NCI-H460 (cell line): ENCODE measurements around the gene ZSCAN12. TPM values are rescaled to one million over a fixed set of nuclear protein-coding genes. Genes with fewer than 3 reads are reported as not detected.

ENCODE experiments used
- DNase-seq: peaks from one replicate; pipeline ENCODE4 v3.0.0-alpha.2; 2016; ENCODE audit warnings: low read depth; ENCODE audit errors: extremely low read depth
- small RNA-seq, 2 experiments: library from RNA; depleted of rRNA; stranded (forward); fragments of <200 nt; gene quantifications; one replicate each; pipeline ENCODE3, GENCODE V24; 2014
- total RNA-seq: library from RNA; depleted of rRNA; stranded (reverse); fragments of >200 nt; shearing (Covaris generic); gene quantifications from 2 replicates; pipeline ENCODE4 v1.2.3, GENCODE V29; 2014; rRNA removed

ZSCAN12 gene
- total RNA-seq, 1 experiment from 2014 or later, result 5.7 TPM

GRCh38 chr6:28334286-28335039 is 65.1 kb downstream of the ZSCAN12 start:
- DNase-seq, result no peak

DNA sequence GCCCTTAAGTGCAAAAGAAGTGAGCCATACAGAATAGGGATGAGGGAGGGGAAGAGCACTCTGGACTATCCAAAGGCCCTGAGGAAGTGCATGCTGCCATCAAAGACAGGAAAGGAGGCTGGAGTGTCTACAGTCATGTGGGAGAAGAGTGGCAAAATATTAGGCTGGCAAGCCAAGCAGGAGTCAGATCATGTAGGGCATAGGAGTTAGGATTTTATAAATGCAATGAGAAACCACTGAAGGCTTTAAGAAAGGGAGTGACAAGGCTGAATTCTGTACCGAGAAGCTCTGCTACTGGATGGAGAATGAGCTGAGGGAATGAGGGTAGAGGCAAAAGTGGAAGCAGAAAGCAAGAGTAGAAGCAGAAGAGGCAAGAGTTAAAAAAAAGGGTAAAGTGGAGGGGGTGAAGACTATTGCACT is 65.9 kb downstream of the ZSCAN12 start:
- no peak for DNase-seq

- DNase-seq, result no peak
Measured at GRCh38 chr6:28333047-28333446, 66.5 kb downstream of the ZSCAN12 start.

DNA sequence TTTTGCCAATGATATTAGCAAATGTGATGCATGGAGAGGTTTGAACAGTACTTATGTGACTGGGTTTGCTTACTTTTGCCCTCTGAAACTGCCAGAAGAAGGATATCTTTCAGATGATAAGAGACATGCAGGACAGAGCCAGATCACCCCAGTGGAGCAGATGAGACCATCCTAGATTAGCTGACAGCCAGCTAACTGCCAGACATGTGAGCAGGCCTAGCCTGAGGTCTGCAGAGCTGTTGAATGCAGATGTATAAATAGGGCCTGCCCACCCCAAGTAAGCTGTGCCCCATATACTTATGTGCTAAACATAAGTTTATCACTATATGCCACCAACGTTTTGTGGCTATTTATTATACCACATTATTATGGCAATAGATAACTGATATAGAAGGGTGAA is 69.5 kb downstream of the ZSCAN12 start:
- no peak for DNase-seq

Small RNA genes lying within 50 kb of the gene (small RNA-seq; reads per million reads assigned to genes)
- gene RNU2-45P, result 0 reads per million in 2 experiments

Other genes starting within 250 kb of the ZSCAN12 start
- 10.4 and 10.9 TPM in 2 replicates for gene ZSCAN9, start 174.5 kb downstream of the ZSCAN12 start, total RNA-seq
- gene ZKSCAN4, start 147.5 kb downstream of the ZSCAN12 start, total RNA-seq, result 2.6 and 3.4 TPM in 2 replicates
- gene NKAPL, start 140.4 kb downstream of the ZSCAN12 start, total RNA-seq, result not detected in 2 replicates
- 10.6 and 11.0 TPM in 2 replicates for gene ZSCAN26, start 132.6 kb downstream of the ZSCAN12 start, total RNA-seq
- gene PGBD1, start 118.2 kb downstream of the ZSCAN12 start, total RNA-seq, result 4.5 and 5.2 TPM in 2 replicates
- 31.9 and 41.4 TPM in 2 replicates for gene ZSCAN31, start 63.6 kb downstream of the ZSCAN12 start, total RNA-seq
- gene ZKSCAN3, start 49.8 kb downstream of the ZSCAN12 start, total RNA-seq, result 5.6 TPM in 2 replicates
- not detected in 2 replicates for gene ZSCAN23, start 43.7 kb upstream of the ZSCAN12 start, total RNA-seq
- gene GPX6, start 116.0 kb upstream of the ZSCAN12 start, total RNA-seq, result not detected in 2 replicates
- gene GPX5, start 126.1 kb upstream of the ZSCAN12 start, total RNA-seq, result not detected in 2 replicates